ENCODE data around the gene ZMAT5. TPM values are rescaled to one million over a fixed set of nuclear protein-coding genes. Genes with fewer than 3 reads are reported as not detected.
A peak's percentile ranks its signal among the peaks of the same experiment; 100 is the strongest.

ZMAT5 gene
- total and polyA plus RNA-seq, 2 of the 13 experiments (the other 11 are each of a cell fraction or from before 2014, with no cell fraction given), result 20.7 to 27.8 TPM

DNA sequence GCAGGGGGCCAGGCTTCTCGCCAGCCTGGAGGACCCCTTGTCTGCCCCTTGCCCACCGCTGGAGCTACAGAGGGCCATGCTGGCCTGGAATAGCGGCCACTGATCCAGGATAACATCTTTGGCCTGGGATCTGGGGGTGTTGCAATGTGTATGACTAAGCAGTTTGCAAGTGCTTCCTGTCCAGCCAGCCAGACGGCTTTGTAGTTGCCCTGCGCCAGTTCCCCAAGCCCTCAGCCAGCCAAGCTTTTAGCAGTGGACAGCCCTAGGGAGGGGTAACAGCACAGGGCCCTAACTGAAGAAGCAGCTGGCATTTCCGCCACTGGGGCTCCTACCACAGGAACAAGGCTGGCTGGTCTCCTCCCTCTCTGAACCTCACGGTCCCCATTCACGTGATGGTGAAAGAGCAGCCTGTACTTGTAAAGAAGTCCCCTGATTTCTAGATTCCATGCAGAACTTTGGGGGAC is 32.4 kb upstream of the ZMAT5 start (continued):
- no peak for TF ChIP-seq E2F5 (CRISPR knock-in tag; conservative IDR thresholded peaks at IDR 0.05)
- TF ChIP-seq TCF7 (IDR thresholded peaks at IDR 0.05; ENCODE audit: low read depth), result peak; percentile 51; the same call in 1 of the 2 replicates
- no peak for TF ChIP-seq ZNF225 (CRISPR knock-in tag; IDR thresholded peaks at IDR 0.05)
- peak; percentile 77 for TF ChIP-seq KAT8 (CRISPR knock-in tag; IDR thresholded peaks at IDR 0.05)
- no peak for TF ChIP-seq FOXP1 (IDR thresholded peaks at IDR 0.05)
- TF ChIP-seq FOXP1 (CRISPR knock-in tag; IDR thresholded peaks at IDR 0.05), result 0 out of 2 replicates have a peak, but pooled peaks have one; percentile 12
- 0 out of 2 replicates have a peak, but pooled peaks have one; percentile 69 for TF ChIP-seq ZFP1 (CRISPR knock-in tag; IDR thresholded peaks at IDR 0.05)
- TF ChIP-seq HDAC6 (IDR thresholded peaks at IDR 0.05; ENCODE audit: low read depth, low read length), result no peak
- 0 out of 2 replicates have a peak, but pooled peaks have one; percentile 41 for TF ChIP-seq ZNF441 (CRISPR knock-in tag; IDR thresholded peaks at IDR 0.05; ENCODE audit: borderline replicate concordance)
- TF ChIP-seq SALL2 (CRISPR knock-in tag; IDR thresholded peaks at IDR 0.05), result no peak
- TF ChIP-seq NFE2 (CRISPR knock-in tag; IDR thresholded peaks at IDR 0.05), result peak; percentile 99
- no peak for TF ChIP-seq ZBTB42 (CRISPR knock-in tag; IDR thresholded peaks at IDR 0.05)
- TF ChIP-seq, protein P1, sequence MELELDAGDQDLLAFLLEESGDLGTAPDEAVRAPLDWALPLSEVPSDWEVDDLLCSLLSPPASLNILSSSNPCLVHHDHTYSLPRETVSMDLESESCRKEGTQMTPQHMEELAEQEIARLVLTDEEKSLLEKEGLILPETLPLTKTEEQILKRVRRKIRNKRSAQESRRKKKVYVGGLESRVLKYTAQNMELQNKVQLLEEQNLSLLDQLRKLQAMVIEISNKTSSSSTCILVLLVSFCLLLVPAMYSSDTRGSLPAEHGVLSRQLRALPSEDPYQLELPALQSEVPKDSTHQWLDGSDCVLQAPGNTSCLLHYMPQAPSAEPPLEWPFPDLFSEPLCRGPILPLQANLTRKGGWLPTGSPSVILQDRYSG (CRISPR knock-in tag; IDR thresholded peaks at IDR 0.05), result no peak
- no peak for TF ChIP-seq SRSF4 (IDR thresholded peaks at IDR 0.05; ENCODE audit: low read depth, low read length, poor library complexity, severe bottlenecking)
- TF ChIP-seq ZNF343 (CRISPR knock-in tag; IDR thresholded peaks at IDR 0.05), result 0 out of 2 replicates have a peak, but pooled peaks have one; percentile 47
- no peak for TF ChIP-seq KDM4B (CRISPR knock-in tag; IDR thresholded peaks at IDR 0.05)
- no peak for TF ChIP-seq REPIN1 (CRISPR knock-in tag; IDR thresholded peaks at IDR 0.05; ENCODE audit: borderline replicate concordance, low read depth)
- TF ChIP-seq TBL1XR1 (IDR thresholded peaks at IDR 0.05; ENCODE audit: borderline replicate concordance, low read length, partially characterized antibody), result no peak
- TF ChIP-seq ZFAT (CRISPR knock-in tag; conservative IDR thresholded peaks at IDR 0.05), result no peak
- TF ChIP-seq DMAP1 (CRISPR knock-in tag; IDR thresholded peaks at IDR 0.05), result peak; percentile 64; the same call in 1 of the 2 replicates
- peak; percentile 64 for TF ChIP-seq CBX1 (IDR thresholded peaks at IDR 0.05; ENCODE audit: low read depth)
- TF ChIP-seq ZNF17 (CRISPR knock-in tag; IDR thresholded peaks at IDR 0.05), result no peak
- 0 out of 2 replicates have a peak, but pooled peaks have one; percentile 45 for TF ChIP-seq RELA (CRISPR knock-in tag; IDR thresholded peaks at IDR 0.05)
- TF ChIP-seq ZNF703 (CRISPR knock-in tag; IDR thresholded peaks at IDR 0.05; ENCODE audit: borderline replicate concordance), result no peak
- TF ChIP-seq, protein P2, sequence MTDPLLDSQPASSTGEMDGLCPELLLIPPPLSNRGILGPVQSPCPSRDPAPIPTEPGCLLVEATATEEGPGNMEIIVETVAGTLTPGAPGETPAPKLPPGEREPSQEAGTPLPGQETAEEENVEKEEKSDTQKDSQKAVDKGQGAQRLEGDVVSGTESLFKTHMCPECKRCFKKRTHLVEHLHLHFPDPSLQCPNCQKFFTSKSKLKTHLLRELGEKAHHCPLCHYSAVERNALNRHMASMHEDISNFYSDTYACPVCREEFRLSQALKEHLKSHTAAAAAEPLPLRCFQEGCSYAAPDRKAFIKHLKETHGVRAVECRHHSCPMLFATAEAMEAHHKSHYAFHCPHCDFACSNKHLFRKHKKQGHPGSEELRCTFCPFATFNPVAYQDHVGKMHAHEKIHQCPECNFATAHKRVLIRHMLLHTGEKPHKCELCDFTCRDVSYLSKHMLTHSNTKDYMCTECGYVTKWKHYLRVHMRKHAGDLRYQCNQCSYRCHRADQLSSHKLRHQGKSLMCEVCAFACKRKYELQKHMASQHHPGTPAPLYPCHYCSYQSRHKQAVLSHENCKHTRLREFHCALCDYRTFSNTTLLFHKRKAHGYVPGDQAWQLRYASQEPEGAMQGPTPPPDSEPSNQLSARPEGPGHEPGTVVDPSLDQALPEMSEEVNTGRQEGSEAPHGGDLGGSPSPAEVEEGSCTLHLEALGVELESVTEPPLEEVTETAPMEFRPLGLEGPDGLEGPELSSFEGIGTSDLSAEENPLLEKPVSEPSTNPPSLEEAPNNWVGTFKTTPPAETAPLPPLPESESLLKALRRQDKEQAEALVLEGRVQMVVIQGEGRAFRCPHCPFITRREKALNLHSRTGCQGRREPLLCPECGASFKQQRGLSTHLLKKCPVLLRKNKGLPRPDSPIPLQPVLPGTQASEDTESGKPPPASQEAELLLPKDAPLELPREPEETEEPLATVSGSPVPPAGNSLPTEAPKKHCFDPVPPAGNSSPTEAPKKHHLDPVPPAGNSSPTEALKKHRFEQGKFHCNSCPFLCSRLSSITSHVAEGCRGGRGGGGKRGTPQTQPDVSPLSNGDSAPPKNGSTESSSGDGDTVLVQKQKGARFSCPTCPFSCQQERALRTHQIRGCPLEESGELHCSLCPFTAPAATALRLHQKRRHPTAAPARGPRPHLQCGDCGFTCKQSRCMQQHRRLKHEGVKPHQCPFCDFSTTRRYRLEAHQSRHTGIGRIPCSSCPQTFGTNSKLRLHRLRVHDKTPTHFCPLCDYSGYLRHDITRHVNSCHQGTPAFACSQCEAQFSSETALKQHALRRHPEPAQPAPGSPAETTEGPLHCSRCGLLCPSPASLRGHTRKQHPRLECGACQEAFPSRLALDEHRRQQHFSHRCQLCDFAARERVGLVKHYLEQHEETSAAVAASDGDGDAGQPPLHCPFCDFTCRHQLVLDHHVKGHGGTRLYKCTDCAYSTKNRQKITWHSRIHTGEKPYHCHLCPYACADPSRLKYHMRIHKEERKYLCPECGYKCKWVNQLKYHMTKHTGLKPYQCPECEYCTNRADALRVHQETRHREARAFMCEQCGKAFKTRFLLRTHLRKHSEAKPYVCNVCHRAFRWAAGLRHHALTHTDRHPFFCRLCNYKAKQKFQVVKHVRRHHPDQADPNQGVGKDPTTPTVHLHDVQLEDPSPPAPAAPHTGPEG (CRISPR knock-in tag; IDR thresholded peaks at IDR 0.05), result no peak
